Activated CD4-positive, alpha-beta T cell treated with anti-CD3 and anti-CD28 coated beads for 24 hours (primary cell): ENCODE measurements around the gene OR2T33.
"Not testable (repeated sequence)": the region's sequence is repeated elsewhere in the genome, so short reads cannot be mapped to it uniquely, and the experiment has no call there.

Experiments
- DNase-seq, 2 donors: peaks; one replicate each; pipeline ENCODE4 v3.0.0-alpha.2; 2020; ENCODE audit warnings: low read depth in 2 of 2

OR2T33 gene

GRCh38 chr1:248277876-248278275, at the start of gene OR2T33:
OR2T33 (minus strand) TSS chr1:248277976; CDS start chr1:248273814, 4,162 bp downstream.
- DNase-seq, result no peak

DNA sequence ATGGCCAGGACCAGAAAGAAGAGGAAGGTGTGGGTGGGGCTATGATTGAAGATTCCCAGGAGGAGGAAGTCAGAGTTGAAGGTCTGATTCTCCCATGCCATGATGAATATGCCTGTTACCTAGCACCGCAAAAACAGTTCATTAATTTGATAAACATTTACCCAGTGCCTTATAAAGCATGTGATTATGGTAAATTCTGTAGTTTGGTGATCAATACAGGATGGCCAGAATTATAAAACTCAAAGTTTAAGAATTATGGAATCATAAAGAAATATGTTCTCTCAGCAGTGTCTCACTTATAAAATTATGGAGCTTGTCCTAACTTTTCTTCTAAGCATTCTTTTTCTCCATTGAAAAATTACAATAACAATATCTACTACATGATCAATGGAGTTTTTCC, 46.7 kb upstream of the OR2T33 start, which contains the start of gene OR2M7:
TSS of gene OR2M7 (minus strand) at position 101 of the 400 bp plus-strand sequence. CDS start at position 101, 0 bp downstream.
- no peak for DNase-seq

DNA sequence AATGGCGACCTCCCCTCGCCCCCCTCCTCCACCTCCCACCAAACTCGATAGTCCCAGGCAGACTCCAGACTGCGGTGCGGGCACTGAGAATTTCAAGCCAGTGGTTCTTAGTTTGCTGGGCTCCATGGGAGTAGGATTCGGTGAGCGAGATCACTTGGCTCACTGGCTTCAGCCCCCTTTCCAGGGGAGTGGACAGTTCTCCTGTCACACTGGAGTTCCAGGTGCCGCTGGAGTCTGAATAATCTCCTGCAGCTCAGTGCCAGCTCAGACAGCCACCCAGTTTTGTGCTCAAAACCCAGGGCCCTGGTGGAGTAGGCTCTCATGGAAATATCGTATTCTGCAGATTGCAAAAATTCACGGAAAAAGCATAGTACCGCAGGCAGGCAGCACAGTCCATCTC, 39.0 kb upstream of the OR2T33 start:
- DNase-seq, result no peak

- not testable (repeated sequence) for DNase-seq
Measured at GRCh38 chr1:248306740-248307139, 29.0 kb upstream of the OR2T33 start.

- DNase-seq, result no peak
Measured at GRCh38 chr1:248306103-248306502, 28.3 kb upstream of the OR2T33 start.

DNA sequence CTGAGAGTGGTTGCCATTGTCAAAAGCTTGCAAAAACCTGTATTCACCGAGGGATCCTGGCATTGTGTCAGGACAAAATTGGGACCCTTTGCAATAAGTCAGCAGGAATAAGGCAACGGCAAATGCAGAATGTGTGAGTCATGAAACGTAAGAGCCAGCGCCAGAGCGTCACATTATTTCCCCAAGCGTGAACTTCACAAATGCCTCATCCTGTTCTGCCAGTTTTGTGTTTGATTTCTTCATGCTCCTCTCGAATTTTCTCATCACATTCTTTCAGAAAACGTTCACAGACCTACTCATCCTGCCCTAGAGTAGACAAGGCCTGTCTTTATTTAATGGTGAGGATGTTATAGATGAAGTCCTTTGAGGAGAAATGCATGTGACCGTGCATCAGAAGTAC, 27.9 kb upstream of the OR2T33 start:
- DNase-seq, result not testable (repeated sequence)

GRCh38 chr1:248303324-248303723, 25.5 kb upstream of the OR2T33 start, which contains the start of gene OR2T12:
OR2T12 (minus strand) TSS chr1:248303424; CDS start chr1:248295578, 7,846 bp downstream.
- DNase-seq, result no peak

DNA sequence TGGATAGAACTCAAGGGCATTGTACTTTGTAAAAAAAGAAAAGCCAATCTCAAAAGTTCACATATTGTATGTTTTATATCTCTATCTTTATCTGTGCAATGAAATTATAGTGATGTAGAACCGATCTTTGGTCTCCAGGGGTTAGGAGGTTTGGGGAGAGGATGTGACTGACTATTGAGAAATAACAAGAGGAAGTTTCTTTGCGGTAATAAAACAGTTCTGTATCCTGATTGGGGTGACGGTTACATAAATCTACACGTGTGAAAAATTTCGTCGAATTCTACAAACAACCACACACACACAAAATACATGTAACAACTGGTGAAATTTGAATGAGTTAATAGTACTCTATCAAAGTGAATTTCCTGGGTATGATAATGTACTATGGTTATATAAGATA, 10.6 kb upstream of the OR2T33 start:
- DNase-seq, result no peak

- not testable (repeated sequence) for DNase-seq
Measured at GRCh38 chr1:248273225-248273624, 4.6 kb downstream of the OR2T33 start.

GRCh38 chr1:248268178-248268577, 9.6 kb downstream of the OR2T33 start:
- DNase-seq, result no peak

DNA sequence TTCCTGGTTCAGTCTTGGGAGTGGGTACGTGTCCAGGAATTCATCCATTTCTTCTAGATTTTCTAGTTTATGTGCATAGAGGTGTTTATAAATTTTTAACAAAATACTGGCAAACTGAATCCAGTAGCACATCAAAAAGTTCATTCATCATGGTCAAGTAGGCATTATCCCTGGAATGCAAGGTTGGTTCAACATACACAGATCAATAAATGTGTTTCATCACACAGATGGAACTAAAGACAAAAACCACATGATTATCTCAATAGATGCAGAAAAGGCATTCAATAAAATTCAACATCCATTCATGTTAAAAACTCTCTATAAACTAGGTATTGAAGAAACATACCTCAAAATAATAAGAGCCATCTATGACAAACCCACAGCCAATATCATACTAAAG, 18.5 kb downstream of the OR2T33 start:
- not testable (repeated sequence) for DNase-seq

DNA sequence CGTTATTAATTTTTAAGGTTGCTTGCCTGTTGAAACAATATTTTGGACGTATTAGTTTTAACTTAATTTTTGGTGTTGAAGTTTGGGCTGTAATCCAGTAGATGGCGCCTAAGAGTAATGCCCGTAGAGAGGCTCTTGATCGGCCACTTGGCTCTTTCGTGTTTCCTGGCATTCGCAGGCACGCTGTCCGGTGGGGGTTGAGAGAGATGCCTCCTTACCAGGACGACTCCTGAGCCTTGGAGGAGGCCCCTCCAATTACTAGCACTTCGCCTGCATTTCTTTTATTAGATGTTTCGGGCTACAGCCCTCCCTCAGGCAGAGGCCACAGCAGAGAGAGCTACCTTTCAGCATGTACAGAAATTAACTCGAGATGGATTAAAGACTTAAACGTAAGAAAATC, 34.6 kb downstream of the OR2T33 start:
- DNase-seq, result no peak

DNA sequence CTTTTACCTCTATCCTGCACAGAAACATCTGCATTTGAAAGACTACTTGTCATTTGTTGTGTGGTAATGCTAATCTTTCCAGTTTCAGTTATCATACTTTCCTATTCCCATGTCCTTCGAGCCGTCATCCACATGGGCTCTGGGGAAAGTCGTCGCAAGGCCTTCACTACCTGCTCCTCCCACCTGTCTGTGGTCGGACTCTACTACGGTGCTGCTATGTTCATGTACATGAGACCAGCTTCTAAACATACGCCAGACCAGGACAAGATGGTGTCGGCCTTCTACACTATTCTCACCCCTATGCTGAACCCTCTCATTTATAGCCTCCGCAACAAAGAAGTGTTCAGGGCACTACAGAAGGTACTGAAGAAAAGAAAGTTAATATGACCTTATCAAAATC, 38.3 kb downstream of the OR2T33 start:
- DNase-seq, result no peak

GRCh38 chr1:248231117-248231516, 46.7 kb downstream of the OR2T33 start, which contains the start of gene OR2M4:
OR2M4 (plus strand) TSS chr1:248231417; CDS start chr1:248238929, 7,512 bp downstream.
- no peak for DNase-seq

DNA sequence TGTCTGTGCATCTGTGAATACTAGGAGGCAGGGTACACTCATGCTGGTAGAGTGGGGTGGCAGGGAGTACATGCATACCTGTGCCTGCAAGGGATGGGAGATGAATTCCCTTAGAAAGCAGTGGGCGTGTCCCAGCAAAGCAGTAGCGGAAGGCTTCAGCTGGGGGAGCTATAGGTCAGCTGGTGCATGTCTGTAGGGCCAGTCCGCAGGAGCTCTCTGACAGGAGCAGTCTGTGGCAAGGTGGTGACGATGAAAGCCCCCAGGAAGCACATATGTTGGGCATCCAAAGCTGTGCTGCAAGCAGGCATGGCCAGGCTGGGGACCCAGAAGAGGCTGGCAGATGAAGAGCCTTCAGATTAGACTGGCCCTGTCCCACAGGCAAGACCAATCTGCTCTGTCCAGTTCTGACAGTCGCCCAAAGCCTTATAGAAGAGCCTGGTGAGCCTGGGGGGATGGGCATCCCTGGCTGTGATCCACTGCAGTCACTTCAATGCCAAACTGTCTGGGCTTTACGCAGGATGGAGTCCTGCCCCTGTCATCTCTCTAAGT, 48.3 kb downstream of the OR2T33 start:
- DNase-seq, result no peak

GRCh38 chr1:248225537-248225936, 52.2 kb downstream of the OR2T33 start:
- DNase-seq, result no peak
